GM12878 (cell line): Measurements from ENCODE around the gene RTP3. TPM values are rescaled to one million over a fixed set of nuclear protein-coding genes. Genes with fewer than 3 reads are reported as not detected.
A peak's percentile ranks its signal among the peaks of the same experiment; 100 is the strongest.

Experiments used
- ATAC-seq: fragments of 200-7000 bp; cut with Tn5 transposase; 3 replicates; pipeline ENCODE4 v1.9.1; 2020; ENCODE audit warnings: mild to moderate bottlenecking, moderate library complexity
- Bru-seq: library from RNA; stranded (reverse); fragments of 400-500 nt; gene quantifications from one replicate; lab custom pipeline; 2021; lab: Mats Ljungman, UMichigan
- BruChase-seq, 2 experiments: library from RNA; stranded (reverse); fragments of 400-500 nt; gene quantifications; one replicate each; lab custom pipeline; 2021; lab: Mats Ljungman, UMichigan
- BruUV-seq: library from RNA; stranded (reverse); fragments of 400-500 nt; replicated peaks from 2 replicates; lab custom pipeline; 2021; lab: Mats Ljungman, UMichigan
- CTCF ChIA-PET: fragments of 300-600 bp; sonication (Branson Sonifier 250); formaldehyde crosslinking; extraction: SDS; loops from one replicate; lab custom pipeline; 2021; ENCODE audit warnings: inconsistent platforms; lab: Yijun Ruan, JAX
- POLR2A ChIA-PET: fragments of 350-600 bp; formaldehyde crosslinking; extraction: SDS; loops from one replicate; lab custom pipeline; 2021; ENCODE audit warnings: inconsistent platforms; lab: Charles Lee
- RAD21 ChIA-PET: fragments of 300-600 bp; sonication (Branson Sonifier 250); formaldehyde crosslinking; loops from one replicate; lab custom pipeline; 2023; ENCODE audit warnings: antibody characterized with exemption; ENCODE audit not compliant: unreplicated experiment; lab: Charles Lee
- SMC1A ChIA-PET: fragments of 300-600 bp; sonication (Branson Sonifier 250); formaldehyde crosslinking; loops from one replicate; lab custom pipeline; 2023; ENCODE audit not compliant: unreplicated experiment, uncharacterized antibody; lab: Charles Lee
- DNase-seq: peaks from one replicate; pipeline ENCODE4 v3.0.0-alpha.2; 2011; ENCODE audit warnings: low read depth, low spot score
- FAIRE-seq: peaks from 3 replicates; lab custom pipeline; 2011; peaks lifted over from hg19 to GRCh38; lab: Jason Lieb, UNC
- H2AFZ ChIP-seq: 2 replicates; pipeline ENCODE4 v1.6.0; 2011; ENCODE audit warnings: low read depth, low read length, control low read depth; ENCODE audit not compliant: control insufficient read depth
- H3K27ac ChIP-seq: 2 replicates; pipeline ENCODE4 v1.5.1; 2011; ENCODE audit warnings: control low read depth; ENCODE audit not compliant: control insufficient read depth, insufficient read depth
- H3K27me3 ChIP-seq, 2 experiments: replicated peaks in 1 of 2; 2 replicates each; pipeline versions ENCODE4 v1.6.0 to v1.6.1; 2011; ENCODE audit warnings: low read length in 1 of 2; ENCODE audit not compliant: control insufficient read depth in 2 of 2, insufficient read depth in 2 of 2
- H3K36me3 ChIP-seq, 2 experiments: 2 replicates each; pipeline ENCODE4 v1.5.1; 2011; ENCODE audit warnings: low read length in 1 of 2; ENCODE audit not compliant: control insufficient read depth in 2 of 2, insufficient read depth in 2 of 2
- H3K4me1 ChIP-seq: 2 replicates; pipeline ENCODE4 v1.6.1; 2011; ENCODE audit warnings: mild to moderate bottlenecking, low read length, moderate library complexity, mixed read lengths; ENCODE audit not compliant: control insufficient read depth, insufficient read depth
- H3K4me2 ChIP-seq: 2 replicates; pipeline ENCODE4 v1.6.0; 2011; ENCODE audit warnings: control low read depth; ENCODE audit not compliant: control insufficient read depth, insufficient read depth
- H3K4me3 ChIP-seq: fragments of 200-600 bp; sonication (generic); 2 replicates; pipeline ENCODE4 v1.5.1; 2016
- H3K79me2 ChIP-seq: 2 replicates; pipeline ENCODE4 v1.6.0; 2011; ENCODE audit warnings: low read length; ENCODE audit not compliant: control insufficient read depth, insufficient read depth
- H3K9ac ChIP-seq: 2 replicates; pipeline ENCODE4 v1.8.0; 2011; ENCODE audit warnings: low read length, control low read depth, mixed read lengths; ENCODE audit not compliant: control insufficient read depth, insufficient read depth
- H3K9me3 ChIP-seq: replicated peaks from 3 replicates; pipeline ENCODE4 v1.5.1; 2011; ENCODE audit warnings: mild to moderate bottlenecking, low read length; ENCODE audit not compliant: control insufficient read depth, insufficient read depth
- H4K20me1 ChIP-seq: 2 replicates; pipeline ENCODE4 v1.6.0; 2011; ENCODE audit not compliant: control insufficient read depth, insufficient read depth
- CHD2 ChIP-seq: IDR thresholded peaks from 2 replicates; pipeline ENCODE4 v1.6.1; 2011; ENCODE audit warnings: low read depth, low read length, improper control_type of control experiment, borderline replicate concordance
- E2F4 ChIP-seq: IDR thresholded peaks from 2 replicates; pipeline ENCODE4 v1.6.1; 2012; ENCODE audit warnings: low read depth, low read length, improper control_type of control experiment
- ELK1 ChIP-seq: IDR thresholded peaks from 2 replicates; pipeline ENCODE4 v1.6.1; 2012; ENCODE audit warnings: low read depth, low read length, improper control_type of control experiment
- HDAC2 ChIP-seq: fragments of 200-600 bp; sonication (generic); IDR thresholded peaks from 2 replicates; pipeline ENCODE4 v1.6.1; 2017
- JUNB ChIP-seq: IDR thresholded peaks from 2 replicates; pipeline ENCODE4 v1.6.1; 2016; ENCODE audit warnings: antibody characterized with exemption, mild to moderate bottlenecking
- NRF1 ChIP-seq: conservative IDR thresholded peaks from 2 replicates; pipeline ENCODE4 v1.6.1; 2011; ENCODE audit warnings: mild to moderate bottlenecking, low read depth, low read length, improper control_type of control experiment
- RB1 ChIP-seq: fragments of 450-650 bp; formaldehyde crosslinking; IDR thresholded peaks from 2 replicates; pipeline ENCODE4 v1.6.1; 2017; ENCODE audit warnings: mild to moderate bottlenecking, borderline replicate concordance
- SMAD5 ChIP-seq: IDR thresholded peaks from 2 replicates; pipeline ENCODE4 v1.6.1; 2016; ENCODE audit warnings: antibody characterized with exemption, low read depth
- SP1 ChIP-seq: IDR thresholded peaks from one replicate; pipeline ENCODE4 v1.6.1; 2011; ENCODE audit warnings: low read depth, low read length
- STAT3 ChIP-seq: IDR thresholded peaks from 2 replicates; pipeline ENCODE4 v1.6.1; 2011; ENCODE audit warnings: low read depth, low read length, improper control_type of control experiment
- WGBS: methylation state at CpG from one replicate; pipeline ENCODE4 v1.1.6; 2016; ENCODE audit warnings: low lambda C conversion rate; ENCODE audit not compliant: insufficient replicate concordance, insufficient coverage; ENCODE audit errors: missing lambda C conversion rate; 5-methylcytosine and 5-hydroxymethylcytosine counted together
- in situ Hi-C: fragments of 300-500 bp; cut with MboI; formaldehyde crosslinking; loops from 9 replicates; pipeline ENCODE4 v1.14.3; 2018; ENCODE audit warnings: mixed read lengths
- intact Hi-C: fragments of 100-400 bp; cut with micrococcal nuclease; formaldehyde crosslinking; loops from one replicate; pipeline ENCODE4 v1.14.2; 2022; ENCODE audit not compliant: unreplicated experiment
- long read RNA-seq, 2 experiments: library from polyadenylated mRNA; unstranded; transcript quantifications; one replicate each; pipeline ENCODE4 v2.0.0, GENCODE V29; 2019 to 2020
- polyA minus RNA-seq, 3 experiments: library from RNA; depleted of rRNA, polyadenylated mRNA; stranded (reverse); fragments of >200 nt; gene quantifications; 2 replicates each; pipeline ENCODE4 v1.2.3, GENCODE V29; 2011
- polyA plus RNA-seq, 11 experiments: library from polyadenylated mRNA; depleted of rRNA in 4 of 11; unstranded in 6 of 11; stranded (reverse) in 5 of 11; fragments of >200 nt; fragmentation: Nextera tagmentation in 4 of 11; fragmentation: Illumina TruSeq in 1 of 11; extraction: Ambion mirVana in 4 of 11; extraction: Trizol in 1 of 11; gene quantifications; 1 replicate in 1 of 11; 2 replicates in 10 of 11; pipeline versions ENCODE4 v1.2.1 to v1.2.3, GENCODE V29; 2011 to 2016; ENCODE audit warnings: inconsistent platforms in 2 of 11, missing spikeins in 2 of 11, low read depth in 1 of 11
- total RNA-seq, 4 experiments: library from RNA; depleted of rRNA in 3 of 4; stranded (reverse); fragments of >200 nt in 3 of 4; fragmentation: Illumina TruSeq in 1 of 4; extraction: Trizol in 1 of 4; gene quantifications; 2 replicates each; pipeline versions ENCODE4 v1.2.1 to v1.2.3, GENCODE V29; 2013 to 2021
- TF ChIP-seq, protein P1 (sequence below): IDR thresholded peaks from 2 replicates; pipeline ENCODE4 v1.6.1; 2011; ENCODE audit warnings: borderline replicate concordance, low read depth, mild to moderate bottlenecking, moderate library complexity, low read length; ENCODE audit not compliant: insufficient read depth, poor library complexity, severe bottlenecking

Gene RTP3
- not detected in 2 replicates for total RNA-seq (2013; cell fraction: nucleolus; rRNA removed)
- total RNA-seq (2014; rRNA removed) (not detected in 2 replicates), total RNA-seq (2014; rRNA removed; fragmentation: Illumina TruSeq; extraction: Trizol) (not detected in 2 replicates), total RNA-seq (2021) (not detected in 2 replicates), polyA plus RNA-seq (2011; rRNA removed) (not detected in 2 replicates), polyA plus RNA-seq (2014; fragmentation: Illumina TruSeq; extraction: Trizol) (not detected in 2 replicates), polyA plus RNA-seq (2014; fragmentation: Nextera tagmentation; extraction: Ambion mirVana) (under 1 TPM in 1 of 2 experiments, not detected in 1; 0.06 TPM), polyA plus RNA-seq (2014; rRNA removed) (not detected in 2 replicates), polyA plus RNA-seq (2016; fragmentation: Nextera tagmentation; extraction: Ambion mirVana) (not detected), polyA minus RNA-seq (2011; rRNA and poly(A)+ RNA removed) (not detected in 2 replicates), Bru-seq, nascent RNA (percentile 19 among the genes with signal in this experiment), BruChase-seq, experiment 1, labeled RNA remaining after a 6-hour chase (not detected), BruChase-seq, experiment 2, labeled RNA remaining after a 2-hour chase (not detected)
- polyA plus RNA-seq (2011; ENCODE audit: low read depth) = not detected
- polyA plus RNA-seq (2011; cell fraction: cytosol; rRNA removed) = not detected in 2 replicates
- not detected in 2 replicates for polyA plus RNA-seq (2011; cell fraction: nucleus; rRNA removed)
- not detected in 2 replicates for polyA plus RNA-seq (2012)
- not detected in 2 replicates for polyA minus RNA-seq (2011; cell fraction: cytosol; rRNA and poly(A)+ RNA removed)
- not detected in 2 replicates for polyA minus RNA-seq (2011; cell fraction: nucleus; rRNA and poly(A)+ RNA removed)
- long read RNA-seq, experiment 1 = 0 reads
- long read RNA-seq, experiment 2 = 0 reads

DNA sequence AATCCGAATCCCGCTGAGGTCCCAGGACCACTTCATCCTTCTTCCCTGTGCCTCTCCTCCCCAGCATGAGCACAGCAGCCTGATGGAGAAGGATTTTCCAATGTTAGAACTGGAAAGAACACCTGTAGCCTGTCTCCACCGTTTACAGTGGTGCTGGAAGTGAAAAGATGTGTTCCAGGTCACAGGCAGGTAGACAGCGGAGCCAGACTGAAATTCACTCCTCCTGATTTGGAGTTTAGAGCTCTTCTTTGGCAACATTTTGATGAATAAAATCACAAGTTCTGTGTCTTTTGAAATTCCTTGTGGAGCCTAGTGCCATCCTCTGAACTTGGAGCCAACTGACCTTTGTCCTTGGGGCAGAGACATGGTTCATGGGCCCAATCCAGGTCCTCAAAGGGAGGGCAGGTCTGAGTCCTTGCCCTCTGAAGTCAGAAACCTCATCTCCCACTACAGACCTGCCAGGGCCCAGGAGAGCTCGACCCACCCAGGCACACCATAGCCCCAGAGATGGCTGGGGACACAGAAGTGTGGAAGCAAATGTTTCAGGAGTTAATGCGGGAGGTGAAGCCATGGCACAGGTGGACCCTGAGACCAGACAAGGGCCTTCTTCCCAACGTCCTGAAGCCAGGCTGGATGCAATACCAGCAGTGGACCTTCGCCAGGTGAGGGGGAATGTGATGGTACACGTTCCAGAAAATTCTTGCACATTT, at the start of gene RTP3:
Gene RTP3, plus strand, starts transcription at position 421 of the 710 bp plus-strand sequence. Its CDS starts 87 bp downstream, at position 508.
- Histone ChIP-seq H4K20me1 (no peaks in the 10 kb centered on the region), H3K27me3 (peaks cover 0 to 3% of the 10 kb centered on the region in 2 experiments; a peak in 1 of 4 replicates), H3K9ac (no peak within 1 kb of the TSS), H2AFZ (no peak within 1 kb of the TSS), H3K79me2 (no peaks in the 10 kb centered on the region), H3K9me3 (no peaks in the 10 kb centered on the region; the same call in 2 of the 3 replicates), H3K27ac (no peak within 1 kb of the TSS), H3K36me3 (no peaks in the 10 kb centered on the region), H3K4me3 (no peak within 1 kb of the TSS)
- ChIA-PET POLR2A (no interaction called here), RAD21 (interaction anchor here (1.7 kb wide), 1 partner anchor 9 kb away, joined by 6 read pairs; no protein-coding TSS in a partner anchor), CTCF (interaction anchor here (1.4 to 6.0 kb wide), 4 partner anchors 9 to 132 kb away, joined by 5 to 36 read pairs (median 28); no protein-coding TSS in a partner anchor), SMC1A (interaction anchor here (1.5 to 2.6 kb wide), 3 partner anchors 9 to 131 kb away, joined by 4 to 8 read pairs (median 8); no protein-coding TSS in a partner anchor)
- in situ Hi-C loops (no loop called here), intact Hi-C loops (loop anchor here (2.0 kb wide), 1 partner anchor 61 kb away; no protein-coding TSS in a partner anchor)
- 65% methylated on average over 9 of the region's 9 CpGs for WGBS
- ATAC-seq = no peak
- FAIRE-seq = no peak
- no peak for TF ChIP-seq RB1
- no peak for TF ChIP-seq SMAD5
- TF ChIP-seq CHD2 = no peak
- TF ChIP-seq ELK1 = no peak
- TF ChIP-seq STAT3 = no peak
- no peak for TF ChIP-seq SP1
- no peak for TF ChIP-seq NRF1
- no peak for TF ChIP-seq JUNB
- TF ChIP-seq E2F4 = no peak
- TF ChIP-seq, protein P1, sequence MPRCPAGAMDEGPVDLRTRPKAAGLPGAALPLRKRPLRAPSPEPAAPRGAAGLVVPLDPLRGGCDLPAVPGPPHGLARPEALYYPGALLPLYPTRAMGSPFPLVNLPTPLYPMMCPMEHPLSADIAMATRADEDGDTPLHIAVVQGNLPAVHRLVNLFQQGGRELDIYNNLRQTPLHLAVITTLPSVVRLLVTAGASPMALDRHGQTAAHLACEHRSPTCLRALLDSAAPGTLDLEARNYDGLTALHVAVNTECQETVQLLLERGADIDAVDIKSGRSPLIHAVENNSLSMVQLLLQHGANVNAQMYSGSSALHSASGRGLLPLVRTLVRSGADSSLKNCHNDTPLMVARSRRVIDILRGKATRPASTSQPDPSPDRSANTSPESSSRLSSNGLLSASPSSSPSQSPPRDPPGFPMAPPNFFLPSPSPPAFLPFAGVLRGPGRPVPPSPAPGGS = no peak
- TF ChIP-seq HDAC2 = no peak
- TF ChIP-seq, all 136 proteins: peak for 0
- H3K4me2 ChIP-seq = no peak within 1 kb of the TSS
- peaks cover 24% of the 10 kb centered on the region for H3K4me1 ChIP-seq
- BruUV-seq = no TSS peak
- no peak for DNase-seq
